ENCODE data around the gene CFAP77.
"Not testable (repeated sequence)": the region's sequence is repeated elsewhere in the genome, so short reads cannot be mapped to it uniquely, and the experiment has no call there.

Gene CFAP77

GRCh38 chr9:132409828-132410528, at the start of gene CFAP77:
Gene CFAP77 (plus strand): TSS chr9:132410211. CDS start chr9:132410272, 61 bp downstream.
- DNase-seq (ENCODE audit: low spot score), result no peak

- no peak for DNase-seq (ENCODE audit: low spot score)
Measured at GRCh38 chr9:132364068-132364467, 45.9 kb upstream of the CFAP77 start.

GRCh38 chr9:132365986-132366385, 44.0 kb upstream of the CFAP77 start:
- no peak for DNase-seq (ENCODE audit: low spot score)

GRCh38 chr9:132366481-132366880, 43.5 kb upstream of the CFAP77 start:
- DNase-seq (ENCODE audit: low spot score), result no peak

GRCh38 chr9:132367613-132368313, 42.2 kb upstream of the CFAP77 start:
- DNase-seq (ENCODE audit: low spot score), result no peak

- no peak for DNase-seq (ENCODE audit: low spot score)
Measured at GRCh38 chr9:132369421-132369820, 40.6 kb upstream of the CFAP77 start.

- no peak for DNase-seq (ENCODE audit: low spot score)
Measured at GRCh38 chr9:132370592-132370991, 39.4 kb upstream of the CFAP77 start.

GRCh38 chr9:132372177-132373095, 37.6 kb upstream of the CFAP77 start:
- peak; percentile 32 for DNase-seq (ENCODE audit: low spot score)

GRCh38 chr9:132377769-132378168, 32.2 kb upstream of the CFAP77 start:
- not testable (repeated sequence) for DNase-seq (ENCODE audit: low spot score)

- DNase-seq (ENCODE audit: low spot score), result not testable (repeated sequence)
Measured at GRCh38 chr9:132378416-132378815, 31.6 kb upstream of the CFAP77 start.

- DNase-seq (ENCODE audit: low spot score), result no peak
Measured at GRCh38 chr9:132381966-132382541, 28.0 kb upstream of the CFAP77 start.

GRCh38 chr9:132383462-132383883, 26.5 kb upstream of the CFAP77 start:
- no peak for DNase-seq (ENCODE audit: low spot score)

- DNase-seq (ENCODE audit: low spot score), result no peak
Measured at GRCh38 chr9:132384376-132384775, 25.6 kb upstream of the CFAP77 start.

GRCh38 chr9:132387133-132387532, 22.9 kb upstream of the CFAP77 start:
- no peak for DNase-seq (ENCODE audit: low spot score)

- no peak for DNase-seq (ENCODE audit: low spot score)
Measured at GRCh38 chr9:132390966-132391365, 19.0 kb upstream of the CFAP77 start.

GRCh38 chr9:132391449-132391848, 18.6 kb upstream of the CFAP77 start:
- no peak for DNase-seq (ENCODE audit: low spot score)

GRCh38 chr9:132395560-132395959, 14.5 kb upstream of the CFAP77 start:
- DNase-seq (ENCODE audit: low spot score), result no peak

GRCh38 chr9:132401824-132402223, 8.2 kb upstream of the CFAP77 start:
- DNase-seq (ENCODE audit: low spot score), result no peak

GRCh38 chr9:132404228-132404881, 5.7 kb upstream of the CFAP77 start:
- no peak for DNase-seq (ENCODE audit: low spot score)

GRCh38 chr9:132406554-132407122, 3.4 kb upstream of the CFAP77 start, which contains the start of gene TTF1:
Gene TTF1 (minus strand): TSS chr9:132406840. CDS start chr9:132402821, 4,019 bp downstream.
- peak; percentile 98 for DNase-seq (ENCODE audit: low spot score)

- DNase-seq (ENCODE audit: low spot score), result no peak
Measured at GRCh38 chr9:132407196-132407595, 2.8 kb upstream of the CFAP77 start.

Data from RKO (cell line).